Left colon (tissue), 2 donors: ENCODE measurements around the gene MFAP4. TPM values are rescaled to one million over a fixed set of nuclear protein-coding genes. Genes with fewer than 3 reads are reported as not detected.

Experiments
- ATAC-seq: fragments of 200-7000 bp; cut with Tn5 transposase; one replicate; pipeline ENCODE4 v1.9.1; 2020; ENCODE audit warnings: mild to moderate bottlenecking, moderate library complexity
- DNase-seq, 2 donors: peaks; one replicate each; pipeline ENCODE4 v3.0.0-alpha.2; 2020
- intact Hi-C, 2 donors: fragments of 100-400 bp; cut with DNase I in 1 of 2; cut with micrococcal nuclease in 1 of 2; formaldehyde crosslinking; loops; one replicate each; pipeline versions ENCODE4 v1.11.2 to v1.14.0; 2022; cut with DNase I, micrococcal nuclease
- long read RNA-seq: library from polyadenylated mRNA; unstranded; transcript quantifications from one replicate; pipeline ENCODE4 v2.0.0, GENCODE V29; 2021
- total RNA-seq, 2 donors: library from RNA; stranded (reverse); fragmentation: NEBNext Ultra II Directional; extraction: Animal tissue kit (Norgen Biotek cat#: 25700); gene quantifications; one replicate each; pipeline ENCODE4 v1.2.1, GENCODE V29; 2021
- donor health status: DM: no; HTN: no; CAD: no.
- donor health status: DM: yes; HTN: yes; CAD: no.

Gene MFAP4, protein sequence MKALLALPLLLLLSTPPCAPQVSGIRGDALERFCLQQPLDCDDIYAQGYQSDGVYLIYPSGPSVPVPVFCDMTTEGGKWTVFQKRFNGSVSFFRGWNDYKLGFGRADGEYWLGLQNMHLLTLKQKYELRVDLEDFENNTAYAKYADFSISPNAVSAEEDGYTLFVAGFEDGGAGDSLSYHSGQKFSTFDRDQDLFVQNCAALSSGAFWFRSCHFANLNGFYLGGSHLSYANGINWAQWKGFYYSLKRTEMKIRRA
- total RNA-seq, result 10 to 100 TPM; 12.9 to 68.6 TPM
- long read RNA-seq, transcript MFAP4-201 (6 exons, 1,873 nt), result major isoform, 11 of 18 reads
- long read RNA-seq, partial matches to known transcripts, result 3 of 18 reads
- long read RNA-seq, other reads (novel, unspliced or antisense), result 3 of 18 reads

DNA sequence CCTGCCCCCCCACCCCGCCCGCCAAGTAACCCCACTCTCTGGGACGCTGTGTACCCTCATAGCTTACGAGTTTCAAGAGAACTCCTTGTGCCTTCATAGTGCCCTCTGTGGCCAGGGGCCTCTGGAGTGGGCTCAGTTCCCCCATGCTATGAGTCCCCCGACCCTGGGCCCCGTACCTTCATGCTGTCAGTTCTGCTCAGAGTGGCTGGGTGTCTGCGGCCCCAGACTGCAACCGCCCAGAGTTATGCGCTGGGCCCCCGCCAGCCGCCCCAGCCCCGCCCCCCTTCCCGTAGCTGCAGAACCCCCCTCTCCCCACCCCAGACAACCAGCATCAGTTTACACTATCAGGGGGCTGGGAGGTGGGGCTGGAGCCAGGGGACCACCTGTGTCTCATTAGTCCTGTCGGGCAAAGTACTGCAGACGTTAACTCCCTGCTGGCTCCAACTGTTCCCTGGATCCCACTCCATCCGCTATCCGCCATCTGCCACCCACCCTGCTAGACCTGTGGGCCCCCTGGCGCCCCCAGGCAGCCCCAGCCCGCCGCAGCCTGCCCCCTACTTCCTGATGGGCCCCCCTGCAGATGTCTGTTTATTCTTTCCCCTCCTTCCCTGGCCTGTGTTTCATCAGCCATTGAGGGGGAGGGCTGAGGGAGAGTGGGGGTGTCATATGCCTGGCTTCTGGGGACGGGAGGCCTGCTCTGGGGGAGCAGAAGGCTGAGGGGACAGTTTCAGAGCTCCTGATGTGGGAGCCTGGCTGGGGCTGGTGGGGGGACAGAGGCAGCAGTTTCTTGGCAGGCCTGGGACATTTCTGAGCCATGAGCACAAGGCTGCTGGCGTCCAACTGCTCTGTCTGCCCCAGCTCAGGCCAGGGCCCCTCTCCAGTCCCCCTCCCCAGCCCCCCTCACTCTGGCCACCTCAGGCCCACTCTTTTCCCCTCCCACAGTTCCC lies at the start of gene MFAP4:
Gene MFAP4 (minus strand): TSS at position 217 of the 947 bp plus-strand sequence. CDS start 35 bp downstream, at position 182.
- intact Hi-C loops, result no loop called here
- ATAC-seq (no peak), DNase-seq (peak in 1 of 2 donors; percentile 72)

DNA sequence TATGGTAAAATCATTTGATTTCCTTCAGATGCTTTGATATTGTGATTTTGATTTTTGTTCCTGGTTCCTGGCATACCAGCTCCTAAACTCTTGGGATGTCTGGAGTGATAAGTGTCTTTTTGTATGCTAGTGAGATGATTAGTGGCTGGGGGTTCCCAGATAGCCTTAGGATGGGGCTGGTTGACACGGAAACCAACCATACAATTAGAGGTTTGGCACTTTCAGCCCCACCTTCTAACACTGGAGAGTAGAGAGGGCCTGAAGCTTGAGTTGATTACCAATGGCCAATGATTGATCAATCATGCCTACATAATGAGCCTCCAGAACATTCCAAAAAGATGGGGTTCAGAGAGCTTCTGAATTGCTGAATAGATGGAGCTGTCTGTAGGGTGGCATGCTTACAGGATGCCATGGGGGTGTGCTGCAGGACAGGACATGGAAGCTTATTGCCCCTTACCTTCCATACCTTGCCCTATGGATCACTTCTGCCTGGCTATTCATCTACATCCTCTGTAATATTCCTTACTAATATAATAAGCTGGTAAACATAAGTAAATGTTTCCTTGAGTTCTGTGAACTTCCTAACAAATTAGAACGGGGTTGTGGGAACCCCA lies 46.8 kb upstream of the MFAP4 start:
- ATAC-seq, result no peak
- intact Hi-C loops, result no loop called here
- DNase-seq, result no peak

DNA sequence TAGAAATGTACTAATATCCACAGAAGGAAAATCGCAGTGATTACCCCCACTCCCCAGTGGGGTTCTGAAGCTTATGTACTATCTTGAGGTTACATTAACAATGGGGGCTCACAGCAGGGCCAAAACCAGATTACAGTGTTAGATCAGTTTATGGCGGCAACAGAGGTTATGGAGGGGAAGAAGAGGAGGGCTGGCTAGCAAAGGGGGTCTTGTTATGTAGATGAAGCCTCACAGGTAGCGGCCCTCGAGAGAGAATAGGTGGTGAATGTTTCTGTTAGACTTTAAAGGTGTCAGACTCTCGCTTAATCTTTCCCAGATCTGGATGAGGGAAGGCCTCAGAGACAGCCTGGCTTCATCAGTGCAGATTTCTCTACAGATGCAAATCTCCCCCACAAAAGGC lies 46.3 kb upstream of the MFAP4 start:
- intact Hi-C loops, result no loop called here

DNA sequence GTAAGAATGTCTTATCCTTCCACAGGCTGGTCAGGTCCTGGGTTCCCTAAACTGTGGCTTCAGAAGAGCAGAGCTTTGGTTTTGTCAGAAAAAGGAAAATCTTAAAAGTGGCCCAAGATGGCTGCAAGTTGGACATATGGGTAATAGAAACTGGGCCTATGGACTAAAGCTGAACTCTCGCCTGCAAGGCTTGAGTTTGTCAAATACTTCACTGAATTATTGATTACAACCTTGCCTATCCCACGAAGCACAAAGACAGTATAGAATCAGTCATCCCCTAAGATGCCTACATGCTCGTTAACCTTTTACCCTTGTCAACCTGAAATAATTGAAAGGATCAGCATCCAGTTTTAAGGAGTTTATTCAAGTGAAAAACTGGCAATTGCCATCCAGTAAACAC lies 44.7 kb upstream of the MFAP4 start:
- DNase-seq, result no peak
- no peak for ATAC-seq
- intact Hi-C loops, result no loop called here

More for the DNA sequence above, 46.3 kb upstream of the MFAP4 start:
- no peak for ATAC-seq
- no peak for DNase-seq

DNA sequence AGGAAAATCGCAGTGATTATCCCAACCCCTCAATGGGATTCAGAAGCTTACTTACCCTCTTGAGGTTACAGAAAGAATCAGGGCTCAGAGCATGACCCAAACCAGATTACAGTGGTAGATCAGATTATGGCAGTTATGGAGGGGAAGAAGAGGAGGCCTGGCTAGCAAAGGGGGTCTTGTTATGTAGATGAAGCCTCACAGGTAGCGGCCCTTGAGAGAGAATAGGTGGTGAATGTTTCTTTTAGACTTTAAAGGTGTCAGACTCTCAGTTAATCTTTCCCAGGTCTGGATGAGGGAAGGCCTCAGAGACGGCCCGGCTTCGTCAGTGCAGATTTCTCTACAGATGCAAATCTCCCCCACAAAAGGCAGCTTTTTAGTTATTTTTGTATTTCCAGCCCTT lies 39.6 kb upstream of the MFAP4 start:
- ATAC-seq (no peak), DNase-seq (no peak)
- intact Hi-C loops, result no loop called here

DNA sequence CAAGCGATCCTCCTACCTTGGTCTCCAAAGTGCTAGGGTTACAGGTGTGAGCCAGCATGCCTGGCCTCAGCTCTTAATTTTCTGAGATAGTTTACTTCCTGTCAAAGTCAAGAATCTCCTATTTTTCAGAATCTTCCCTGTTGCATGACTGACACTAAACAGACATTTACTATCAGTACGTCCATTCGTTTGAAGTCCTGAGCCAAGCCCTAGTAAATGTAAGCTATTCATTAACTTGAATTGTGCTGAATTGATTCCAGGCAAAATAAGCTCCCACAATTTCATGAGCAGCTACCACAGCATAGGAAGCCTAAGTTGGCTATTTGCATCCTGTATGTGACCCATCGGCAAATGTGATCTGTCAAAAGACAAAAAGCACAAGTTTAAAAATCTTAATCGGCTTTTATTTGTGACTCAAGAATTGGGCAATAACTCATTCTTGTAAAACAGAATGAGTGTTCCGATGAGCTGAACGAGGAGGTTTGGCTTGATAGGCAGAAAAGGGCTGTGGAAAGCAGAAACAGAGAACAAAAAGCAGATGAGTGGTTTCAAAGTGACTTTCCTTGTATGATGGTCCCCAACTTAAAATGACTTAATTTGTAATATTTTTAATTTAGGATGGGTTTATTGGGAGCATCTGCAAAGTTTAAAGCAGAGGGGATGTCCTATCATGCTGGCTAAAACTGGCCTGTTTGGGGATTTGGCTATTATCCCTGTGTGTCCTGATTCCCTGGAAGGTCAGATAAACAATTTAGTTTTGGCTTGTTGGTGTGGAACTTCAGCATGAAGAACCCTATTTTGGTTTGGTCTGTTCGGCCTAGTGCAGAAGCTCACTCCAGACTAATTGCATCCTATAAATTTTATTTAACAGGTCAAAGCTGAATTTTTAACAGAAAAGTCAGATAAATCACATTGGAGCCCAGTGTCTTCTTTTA lies 38.2 kb upstream of the MFAP4 start:
- DNase-seq, result no peak
- peak; percentile 96 for ATAC-seq
- intact Hi-C loops, result no loop called here

DNA sequence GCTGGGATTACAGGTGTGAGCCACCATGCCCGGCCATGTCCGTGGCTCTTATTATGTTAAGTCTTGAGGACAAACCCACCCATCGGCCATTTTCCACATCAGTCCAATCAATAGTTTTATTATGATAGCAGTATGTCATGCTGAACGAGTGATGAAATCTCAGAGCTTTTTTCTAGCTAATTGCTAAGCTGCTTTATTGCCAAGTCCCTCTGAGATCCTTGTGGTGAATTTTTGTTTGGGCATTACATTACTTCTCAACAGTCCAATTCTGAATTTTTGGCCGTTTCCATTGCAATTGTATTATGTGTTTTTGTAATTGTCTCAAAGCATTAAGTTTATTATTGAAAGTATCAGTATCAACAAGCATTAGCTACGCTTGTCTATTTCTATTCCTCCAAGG lies 34.9 kb upstream of the MFAP4 start:
- no peak for DNase-seq
- intact Hi-C loops, result no loop called here

DNA sequence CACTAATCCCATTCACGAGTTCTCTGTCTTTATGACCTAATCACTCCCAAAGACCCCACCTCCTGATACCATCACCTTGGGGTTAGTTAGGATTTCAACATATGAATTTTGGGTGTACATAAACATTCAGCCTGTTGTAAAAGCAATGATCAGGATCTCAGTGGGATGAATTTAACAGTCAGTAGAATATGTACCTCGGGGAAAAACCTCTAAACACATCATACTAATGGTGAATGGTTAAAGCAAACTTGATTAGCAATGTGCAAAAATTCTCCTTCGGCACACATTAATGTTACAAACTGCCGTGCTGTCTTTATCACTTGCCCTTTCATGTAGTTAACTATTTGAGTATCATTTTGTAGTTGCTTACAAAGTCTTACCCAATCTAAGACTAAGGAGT lies 34.2 kb upstream of the MFAP4 start:
- intact Hi-C loops, result no loop called here
- no peak for ATAC-seq
- no peak for DNase-seq

More for the DNA sequence above, 34.9 kb upstream of the MFAP4 start:
- no peak for ATAC-seq

DNA sequence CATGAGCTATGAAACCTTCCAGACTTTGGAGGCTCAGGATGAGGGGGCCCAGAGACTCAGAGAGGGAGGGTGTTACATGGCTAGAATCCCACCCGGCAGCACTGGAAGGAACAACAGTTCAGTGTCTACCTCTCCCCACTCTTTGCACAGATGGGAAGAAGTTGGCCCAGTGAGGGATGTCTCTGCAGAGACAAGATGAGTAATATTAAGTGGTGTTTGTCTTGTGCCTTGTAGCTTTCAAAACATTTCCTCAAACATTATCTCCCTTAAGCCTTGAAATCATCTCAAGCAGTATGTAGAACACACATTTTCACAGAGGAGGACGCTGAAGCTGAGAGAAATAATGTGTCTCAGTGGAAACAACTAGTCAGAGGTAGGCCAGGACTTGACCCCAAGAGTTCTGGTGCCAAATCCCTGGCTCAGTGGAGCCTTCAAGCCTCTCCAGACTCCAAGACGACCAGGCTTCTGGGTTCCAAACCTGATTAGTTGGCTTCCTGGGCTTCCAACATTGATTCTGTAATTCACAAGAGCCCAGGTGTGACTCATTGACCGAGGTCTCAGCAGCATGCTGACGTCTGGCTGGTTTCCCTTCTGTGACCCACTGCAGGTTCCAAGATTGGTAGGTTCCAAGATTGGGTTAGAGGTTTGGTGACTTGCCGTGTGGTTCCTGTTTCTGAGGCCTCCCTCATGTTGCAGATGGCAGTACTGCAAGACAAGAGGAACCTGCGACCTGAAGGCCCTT lies 31.4 kb upstream of the MFAP4 start:
- DNase-seq, result no peak
- ATAC-seq, result no peak

DNA sequence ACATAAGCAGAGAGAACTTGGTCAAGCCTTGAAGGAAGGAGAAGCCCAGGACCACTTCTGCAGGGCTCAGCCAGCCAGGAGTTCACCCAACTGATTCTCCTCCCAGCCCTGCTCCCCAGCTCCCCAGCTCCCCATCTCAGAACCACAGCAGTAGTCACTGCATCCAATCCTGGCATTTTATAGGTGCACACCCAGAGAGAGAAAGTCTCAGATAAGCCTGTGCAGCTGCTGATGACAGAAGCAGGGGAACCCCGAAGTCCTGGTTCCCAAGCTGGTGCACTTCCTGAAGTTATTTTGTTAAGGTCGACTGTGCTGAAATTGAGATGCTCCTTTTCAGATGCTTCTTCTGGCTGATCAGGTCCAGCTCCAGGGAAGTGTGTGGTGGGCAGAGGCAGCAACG lies 30.6 kb upstream of the MFAP4 start:
- no peak for DNase-seq
- no peak for ATAC-seq
- intact Hi-C loops, result loop anchor here in 1 of 2 donors (10.0 kb wide), 1 partner anchor 53 kb away; the partner anchor contains the start of gene B9D1

More for the DNA sequence above, 31.4 kb upstream of the MFAP4 start:
- intact Hi-C loops, result loop anchor here in 1 of 2 donors (10.0 kb wide), 1 partner anchor 54 kb away; the partner anchor contains the start of gene B9D1

DNA sequence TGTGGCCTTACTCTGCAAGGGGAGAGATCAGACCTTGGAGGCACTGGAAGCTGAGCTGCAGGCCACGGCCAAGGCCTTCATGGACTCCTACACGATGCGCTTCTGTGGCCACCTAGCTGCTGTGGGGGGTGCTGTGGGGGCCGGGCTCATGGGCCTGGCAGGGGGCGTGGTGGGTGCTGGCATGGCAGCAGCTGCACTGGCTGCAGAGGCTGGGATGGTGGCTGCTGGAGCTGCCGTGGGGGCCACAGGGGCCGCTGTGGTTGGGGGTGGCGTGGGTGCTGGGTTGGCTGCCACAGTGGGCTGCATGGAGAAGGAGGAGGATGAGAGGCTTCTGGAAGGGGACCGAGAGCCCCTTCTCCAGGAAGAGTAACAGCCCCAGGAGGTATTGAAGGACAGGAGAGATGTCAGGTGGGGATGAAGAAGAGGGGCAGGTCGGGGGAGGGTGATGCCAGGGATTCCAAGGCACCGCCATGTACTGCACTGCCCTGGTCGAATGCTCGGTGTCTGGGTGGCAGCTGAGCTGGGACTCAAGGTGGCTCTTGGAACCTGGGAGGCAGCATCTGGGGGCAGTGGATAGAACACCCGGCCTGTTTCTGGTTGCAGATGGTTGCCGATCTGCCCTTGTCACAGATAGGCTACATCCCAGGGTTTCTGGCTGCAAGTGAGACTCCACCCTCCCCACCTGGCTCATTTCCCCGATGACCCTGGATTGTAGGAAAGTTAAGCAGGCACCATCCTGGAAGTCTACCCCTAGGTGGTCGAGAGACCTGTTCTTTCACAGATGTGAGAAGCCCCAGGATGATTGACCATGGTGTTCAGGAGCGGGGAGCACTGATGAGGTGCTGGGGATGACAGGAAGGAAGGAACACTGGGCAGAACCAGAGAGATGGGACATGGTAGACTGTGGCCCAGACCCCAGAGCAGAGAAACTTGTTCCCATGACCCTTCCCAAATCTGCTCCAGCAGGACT lies 29.1 kb upstream of the MFAP4 start:
- intact Hi-C loops, result loop anchor here in 1 of 2 donors (10.0 kb wide), 1 partner anchor 51 kb away; the partner anchor contains the start of gene B9D1
- ATAC-seq, result no peak
- no peak for DNase-seq

DNA sequence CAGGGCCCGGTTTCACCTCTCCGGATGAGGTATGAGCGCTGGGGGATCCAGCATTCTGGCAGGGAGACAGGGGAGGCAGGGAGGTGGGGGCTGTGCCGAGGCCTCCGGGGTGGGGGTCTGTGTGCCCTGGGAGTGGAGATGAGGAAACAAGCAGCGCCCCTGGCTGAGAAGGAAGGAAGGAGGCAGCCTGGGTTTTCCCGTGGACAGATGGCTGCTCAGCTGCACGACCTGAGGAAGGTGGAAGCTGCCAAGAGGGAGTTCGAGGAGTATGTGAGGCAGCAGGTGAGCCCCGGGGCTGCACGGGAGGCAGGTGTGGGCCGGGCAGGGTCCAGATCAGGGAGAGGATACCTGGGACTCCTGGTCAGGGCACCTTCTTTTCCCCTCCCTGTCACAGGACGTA lies 28.3 kb upstream of the MFAP4 start:
- ATAC-seq (no peak), DNase-seq (peak in 1 of 2 donors; percentile 1)
- intact Hi-C loops, result loop anchor here in 1 of 2 donors (10.0 kb wide), 1 partner anchor 51 kb away; the partner anchor contains the start of gene B9D1

DNA sequence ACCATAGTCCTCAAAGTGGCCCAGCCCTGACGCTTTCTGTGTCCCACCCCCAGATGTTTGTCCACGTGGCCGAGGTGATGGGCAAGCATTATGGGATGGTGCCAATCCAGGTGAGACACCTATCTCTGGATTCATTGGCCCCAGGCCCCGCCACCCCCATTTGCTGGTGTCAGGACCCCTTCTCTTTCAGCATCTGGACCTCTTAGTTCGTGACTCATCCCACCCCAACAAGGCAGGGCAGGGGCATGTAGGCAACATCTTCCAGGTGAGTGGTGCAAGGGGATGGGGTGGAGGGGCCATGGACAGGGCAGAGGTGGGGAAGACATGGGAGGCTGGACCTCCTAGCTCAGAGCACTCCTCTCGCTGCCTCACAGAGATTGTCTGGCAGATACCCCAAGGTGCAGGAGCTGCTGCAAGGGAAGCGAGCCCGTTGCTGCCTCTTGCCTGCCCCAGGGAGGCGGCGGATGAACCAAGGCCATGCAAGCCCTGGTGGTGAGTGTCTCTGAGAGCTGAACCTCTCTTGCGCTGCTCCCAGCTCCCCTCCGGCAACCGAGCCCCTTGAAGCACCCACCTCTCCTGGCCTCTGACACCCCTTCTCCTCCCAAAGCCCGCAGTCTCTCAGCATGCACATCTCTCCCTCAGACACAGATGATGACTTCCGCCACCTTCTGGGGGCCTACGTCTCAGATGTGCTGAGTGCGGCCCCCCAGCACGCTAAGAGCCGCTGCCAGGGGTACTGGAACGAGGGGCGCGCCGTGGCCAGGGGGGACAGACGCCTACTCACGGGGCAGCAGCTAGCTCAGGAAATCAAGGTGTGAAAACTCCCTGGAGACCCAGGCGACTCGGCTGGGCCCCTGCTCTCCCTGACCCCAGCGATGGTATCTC lies 27.6 kb upstream of the MFAP4 start:
- DNase-seq (no peak), ATAC-seq (no peak)
- intact Hi-C loops, result loop anchor here in 1 of 2 donors (10.0 kb wide), 1 partner anchor 50 kb away; the partner anchor contains the start of gene B9D1

DNA sequence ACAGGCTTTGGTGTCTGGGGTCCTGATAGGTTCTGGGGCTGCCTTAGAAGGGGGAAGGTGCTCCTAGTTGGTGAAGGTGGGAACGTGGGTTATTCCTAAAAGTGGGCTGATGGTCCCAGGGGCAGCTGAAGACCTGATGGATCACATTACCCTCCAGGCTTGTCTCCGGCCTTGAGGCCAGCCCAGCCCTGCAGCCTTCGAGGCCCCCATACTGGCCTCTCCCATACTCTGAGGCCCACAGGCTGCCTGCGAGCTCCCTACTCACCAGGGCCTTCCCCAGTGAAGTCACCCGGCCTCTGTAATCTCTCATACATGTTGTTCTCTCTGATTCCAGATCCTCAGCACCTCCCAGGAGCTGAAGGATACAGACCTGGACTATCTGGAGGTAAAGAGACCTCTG lies 26.8 kb upstream of the MFAP4 start:
- intact Hi-C loops, result loop anchor here in 1 of 2 donors (10.0 kb wide), 1 partner anchor 49 kb away; the partner anchor contains the start of gene B9D1
- no peak for DNase-seq
- no peak for ATAC-seq

DNA sequence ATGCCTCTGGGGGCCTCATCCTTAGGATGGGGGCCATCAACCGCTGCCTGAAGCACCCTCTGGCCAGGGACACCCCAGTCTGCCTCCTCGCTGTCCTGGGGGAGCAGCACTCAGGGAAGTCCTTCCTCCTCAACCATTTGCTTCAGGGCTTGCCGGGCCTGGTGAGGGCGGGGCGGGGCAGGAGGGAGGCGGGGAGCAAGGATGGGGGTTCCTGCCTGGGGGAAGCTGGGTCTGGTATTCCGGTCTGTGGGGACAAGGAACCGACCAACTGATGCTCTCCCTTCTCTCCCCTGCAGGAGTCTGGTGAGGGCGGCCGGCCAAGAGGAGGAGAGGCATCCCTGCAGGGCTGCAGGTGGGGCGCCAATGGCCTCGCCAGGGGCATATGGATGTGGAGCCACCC lies 26.0 kb upstream of the MFAP4 start:
- intact Hi-C loops, result loop anchor here in 1 of 2 donors (10.0 kb wide), 1 partner anchor 48 kb away; the partner anchor contains the start of gene B9D1

More for the DNA sequence above, 26.0 kb upstream of the MFAP4 start:
- ATAC-seq, result no peak
- no peak for DNase-seq
